ENCODE results near the gene EYS.

GRCh38 chr6:64998204-64998603 is 708.8 kb downstream of the EYS start:
- TF ChIP-seq, protein P1, sequence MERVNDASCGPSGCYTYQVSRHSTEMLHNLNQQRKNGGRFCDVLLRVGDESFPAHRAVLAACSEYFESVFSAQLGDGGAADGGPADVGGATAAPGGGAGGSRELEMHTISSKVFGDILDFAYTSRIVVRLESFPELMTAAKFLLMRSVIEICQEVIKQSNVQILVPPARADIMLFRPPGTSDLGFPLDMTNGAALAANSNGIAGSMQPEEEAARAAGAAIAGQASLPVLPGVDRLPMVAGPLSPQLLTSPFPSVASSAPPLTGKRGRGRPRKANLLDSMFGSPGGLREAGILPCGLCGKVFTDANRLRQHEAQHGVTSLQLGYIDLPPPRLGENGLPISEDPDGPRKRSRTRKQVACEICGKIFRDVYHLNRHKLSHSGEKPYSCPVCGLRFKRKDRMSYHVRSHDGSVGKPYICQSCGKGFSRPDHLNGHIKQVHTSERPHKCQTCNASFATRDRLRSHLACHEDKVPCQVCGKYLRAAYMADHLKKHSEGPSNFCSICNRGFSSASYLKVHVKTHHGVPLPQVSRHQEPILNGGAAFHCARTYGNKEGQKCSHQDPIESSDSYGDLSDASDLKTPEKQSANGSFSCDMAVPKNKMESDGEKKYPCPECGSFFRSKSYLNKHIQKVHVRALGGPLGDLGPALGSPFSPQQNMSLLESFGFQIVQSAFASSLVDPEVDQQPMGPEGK (CRISPR knock-in tag; IDR thresholded peaks at IDR 0.05; ENCODE audit: borderline replicate concordance): no peak
- TF ChIP-seq, protein P2, sequence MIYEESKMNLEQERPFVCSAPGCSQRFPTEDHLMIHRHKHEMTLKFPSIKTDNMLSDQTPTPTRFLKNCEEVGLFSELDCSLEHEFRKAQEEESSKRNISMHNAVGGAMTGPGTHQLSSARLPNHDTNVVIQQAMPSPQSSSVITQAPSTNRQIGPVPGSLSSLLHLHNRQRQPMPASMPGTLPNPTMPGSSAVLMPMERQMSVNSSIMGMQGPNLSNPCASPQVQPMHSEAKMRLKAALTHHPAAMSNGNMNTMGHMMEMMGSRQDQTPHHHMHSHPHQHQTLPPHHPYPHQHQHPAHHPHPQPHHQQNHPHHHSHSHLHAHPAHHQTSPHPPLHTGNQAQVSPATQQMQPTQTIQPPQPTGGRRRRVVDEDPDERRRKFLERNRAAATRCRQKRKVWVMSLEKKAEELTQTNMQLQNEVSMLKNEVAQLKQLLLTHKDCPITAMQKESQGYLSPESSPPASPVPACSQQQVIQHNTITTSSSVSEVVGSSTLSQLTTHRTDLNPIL (CRISPR knock-in tag; IDR thresholded peaks at IDR 0.05; ENCODE audit: low read depth): no peak
- TF ChIP-seq ZFP3 (CRISPR knock-in tag; IDR thresholded peaks at IDR 0.05) (no peak), ZFP30 (CRISPR knock-in tag; IDR thresholded peaks at IDR 0.05) (no peak), CSRNP3 (CRISPR knock-in tag; IDR thresholded peaks at IDR 0.05) (no peak), ZNF70 (CRISPR knock-in tag; IDR thresholded peaks at IDR 0.05) (no peak), ISL1 (CRISPR knock-in tag; IDR thresholded peaks at IDR 0.05) (no peak)
- TF ChIP-seq, protein P3, sequence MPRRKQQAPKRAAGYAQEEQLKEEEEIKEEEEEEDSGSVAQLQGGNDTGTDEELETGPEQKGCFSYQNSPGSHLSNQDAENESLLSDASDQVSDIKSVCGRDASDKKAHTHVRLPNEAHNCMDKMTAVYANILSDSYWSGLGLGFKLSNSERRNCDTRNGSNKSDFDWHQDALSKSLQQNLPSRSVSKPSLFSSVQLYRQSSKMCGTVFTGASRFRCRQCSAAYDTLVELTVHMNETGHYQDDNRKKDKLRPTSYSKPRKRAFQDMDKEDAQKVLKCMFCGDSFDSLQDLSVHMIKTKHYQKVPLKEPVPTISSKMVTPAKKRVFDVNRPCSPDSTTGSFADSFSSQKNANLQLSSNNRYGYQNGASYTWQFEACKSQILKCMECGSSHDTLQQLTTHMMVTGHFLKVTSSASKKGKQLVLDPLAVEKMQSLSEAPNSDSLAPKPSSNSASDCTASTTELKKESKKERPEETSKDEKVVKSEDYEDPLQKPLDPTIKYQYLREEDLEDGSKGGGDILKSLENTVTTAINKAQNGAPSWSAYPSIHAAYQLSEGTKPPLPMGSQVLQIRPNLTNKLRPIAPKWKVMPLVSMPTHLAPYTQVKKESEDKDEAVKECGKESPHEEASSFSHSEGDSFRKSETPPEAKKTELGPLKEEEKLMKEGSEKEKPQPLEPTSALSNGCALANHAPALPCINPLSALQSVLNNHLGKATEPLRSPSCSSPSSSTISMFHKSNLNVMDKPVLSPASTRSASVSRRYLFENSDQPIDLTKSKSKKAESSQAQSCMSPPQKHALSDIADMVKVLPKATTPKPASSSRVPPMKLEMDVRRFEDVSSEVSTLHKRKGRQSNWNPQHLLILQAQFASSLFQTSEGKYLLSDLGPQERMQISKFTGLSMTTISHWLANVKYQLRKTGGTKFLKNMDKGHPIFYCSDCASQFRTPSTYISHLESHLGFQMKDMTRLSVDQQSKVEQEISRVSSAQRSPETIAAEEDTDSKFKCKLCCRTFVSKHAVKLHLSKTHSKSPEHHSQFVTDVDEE (CRISPR knock-in tag; IDR thresholded peaks at IDR 0.05): no peak

Data from SK-N-SH treated with all-trans-retinoic acid at 6 μM for 48 hours (cell line).